H1 (cell line): ENCODE measurements around the gene BPIFB3. TPM values are rescaled to one million over a fixed set of nuclear protein-coding genes. Genes with fewer than 3 reads are reported as not detected.

ENCODE experiments used
- CTCF ChIA-PET: fragments of 300-600 bp; sonication (Branson Sonifier 250); formaldehyde crosslinking; loops from one replicate; lab custom pipeline; 2021; ENCODE audit not compliant: partially characterized antibody; lab: Charles Lee
- POLR2A ChIA-PET: fragments of 300-600 bp; sonication (Branson Sonifier 250); formaldehyde crosslinking; loops from one replicate; lab custom pipeline; 2021; ENCODE audit warnings: inconsistent platforms; ENCODE audit not compliant: partially characterized antibody; lab: Charles Lee
- DNase-seq, 2 experiments: peaks; one replicate each; pipeline versions ENCODE4 v3.0.0 to v3.0.0-alpha.2; 2010 to 2022; ENCODE audit warnings: low spot score in 2 of 2, low read depth in 1 of 2, mixed read lengths in 1 of 2
- FAIRE-seq: peaks from 2 replicates; lab custom pipeline; 2011; peaks lifted over from hg19 to GRCh38; lab: Jason Lieb, UNC
- H2AFZ ChIP-seq: 2 replicates; pipeline ENCODE4 v1.8.1; 2012; ENCODE audit warnings: low read length, inconsistent platforms
- H2AK5ac ChIP-seq: 2 replicates; pipeline ENCODE4 v1.6.1; 2013; ENCODE audit warnings: low read depth, low read length
- H2BK120ac ChIP-seq: replicated peaks from 2 replicates; pipeline ENCODE3; 2013; ENCODE audit warnings: low read depth, low read length, inconsistent platforms
- H2BK12ac ChIP-seq: 2 replicates; pipeline ENCODE4 v1.6.1; 2013; ENCODE audit warnings: low read depth, low read length
- H2BK15ac ChIP-seq: 2 replicates; pipeline ENCODE4 v1.6.1; 2013; ENCODE audit warnings: low read length
- H2BK20ac ChIP-seq: 2 replicates; pipeline ENCODE4 v1.6.1; 2013; ENCODE audit warnings: low read length
- H2BK5ac ChIP-seq: 2 replicates; pipeline ENCODE4 v1.6.1; 2013; ENCODE audit warnings: low read depth, low read length
- H3K14ac ChIP-seq: 2 replicates; pipeline ENCODE4 v1.6.1; 2013; ENCODE audit warnings: inconsistent platforms; ENCODE audit not compliant: insufficient read length
- H3K18ac ChIP-seq: 2 replicates; pipeline ENCODE4 v1.6.1; 2013; ENCODE audit warnings: low read length; ENCODE audit errors: extremely low read depth
- H3K23ac ChIP-seq: 2 replicates; pipeline ENCODE4 v1.6.1; 2013; ENCODE audit warnings: inconsistent platforms; ENCODE audit not compliant: insufficient read length
- H3K23me2 ChIP-seq: 2 replicates; pipeline ENCODE4 v1.6.1; 2013; ENCODE audit warnings: low read depth, low read length
- H3K27ac ChIP-seq: 2 replicates; pipeline ENCODE4 v1.6.1; 2011; ENCODE audit warnings: low read depth, low read length, inconsistent platforms
- H3K27me3 ChIP-seq, 4 experiments: replicated peaks in 1 of 4; 1 replicate in 1 of 4; 2 replicates in 3 of 4; pipeline versions ENCODE4 v1.6.1 to v1.8.1; 2011 to 2013; ENCODE audit warnings: low read length in 3 of 4, mild to moderate bottlenecking in 3 of 4, inconsistent platforms in 2 of 4, mixed read lengths in 2 of 4, moderate library complexity in 1 of 4; ENCODE audit not compliant: control insufficient read depth in 3 of 4, insufficient read depth in 3 of 4; ENCODE audit errors: extremely low read depth in 1 of 4
- H3K36me3 ChIP-seq, 4 experiments: 2 replicates each; pipeline versions ENCODE4 v1.6.1 to v1.8.1; 2011 to 2013; ENCODE audit warnings: mild to moderate bottlenecking in 4 of 4, low read length in 3 of 4, moderate library complexity in 2 of 4, control low read depth in 1 of 4, inconsistent platforms in 1 of 4; ENCODE audit not compliant: insufficient read depth in 4 of 4, control insufficient read depth in 2 of 4
- H3K4ac ChIP-seq: replicated peaks from 2 replicates; pipeline ENCODE3; 2013; ENCODE audit warnings: low read length, low read depth, mixed read lengths, inconsistent platforms; ENCODE audit not compliant: insufficient read length
- H3K4me1 ChIP-seq, 4 experiments: replicated peaks in 1 of 4; 1 replicate in 1 of 4; 2 replicates in 3 of 4; pipeline versions ENCODE4 v1.6.1 to v1.8.1; 2011 to 2013; ENCODE audit warnings: low read length in 3 of 4, inconsistent platforms in 2 of 4, mixed read lengths in 1 of 4; ENCODE audit not compliant: insufficient read depth in 4 of 4, control insufficient read depth in 3 of 4
- H3K4me2 ChIP-seq, 2 experiments: 2 replicates each; pipeline versions ENCODE4 v1.6.1 to v1.8.1; 2011 to 2013; ENCODE audit warnings: low read depth in 2 of 2, low read length in 2 of 2, control low read depth in 1 of 2, inconsistent platforms in 1 of 2, mild to moderate bottlenecking in 1 of 2; ENCODE audit not compliant: insufficient read depth in 1 of 2
- H3K4me3 ChIP-seq, 4 experiments: fragments of 200-600, 300-600 bp in 1 of 4; sonication (generic), shearing (Covaris generic), sonication (Bioruptor Twin) in 1 of 4; 2 replicates each; pipeline versions ENCODE4 v1.5.1 to v1.8.1; 2011 to 2016; ENCODE audit warnings: low read length in 4 of 4, low read depth in 3 of 4, control low read depth in 2 of 4, inconsistent platforms in 2 of 4, mild to moderate bottlenecking in 2 of 4, mixed read lengths in 1 of 4, moderate library complexity in 1 of 4; ENCODE audit not compliant: insufficient read depth in 2 of 4; ENCODE audit errors: extremely low read depth in 1 of 4
- H3K56ac ChIP-seq: replicated peaks from 2 replicates; pipeline ENCODE3; 2013; ENCODE audit warnings: low read depth, mild to moderate bottlenecking, mixed read lengths, low read length, inconsistent platforms; ENCODE audit not compliant: insufficient read length
- H3K79me1 ChIP-seq: 2 replicates; pipeline ENCODE4 v1.6.1; 2013; ENCODE audit warnings: low read depth, low read length, control low read depth
- H3K79me2 ChIP-seq, 2 experiments: 2 replicates each; pipeline versions ENCODE4 v1.6.1 to v1.8.1; 2012 to 2013; ENCODE audit warnings: low read length in 2 of 2, mild to moderate bottlenecking in 2 of 2, inconsistent platforms in 1 of 2; ENCODE audit not compliant: insufficient read depth in 2 of 2, control insufficient read depth in 1 of 2
- H3K9ac ChIP-seq, 4 experiments: replicated peaks in 1 of 4; 1 replicate in 1 of 4; 2 replicates in 3 of 4; pipeline versions ENCODE4 v1.6.1 to v1.8.1; 2011 to 2013; ENCODE audit warnings: low read depth in 3 of 4, low read length in 3 of 4, control low read depth in 2 of 4, mild to moderate bottlenecking in 2 of 4, moderate library complexity in 2 of 4, inconsistent platforms in 1 of 4; ENCODE audit errors: extremely low read depth in 1 of 4
- H3K9me3 ChIP-seq, 2 experiments: 2 replicates each; pipeline versions ENCODE4 v1.6.1 to v1.8.1; 2012 to 2013; ENCODE audit warnings: mild to moderate bottlenecking in 2 of 2, moderate library complexity in 2 of 2, control low read depth in 1 of 2, inconsistent platforms in 1 of 2, low read depth in 1 of 2, low read length in 1 of 2, mixed read lengths in 1 of 2; ENCODE audit not compliant: insufficient read depth in 2 of 2
- H4K20me1 ChIP-seq, 2 experiments: replicated peaks in 1 of 2; 2 replicates each; pipeline versions ENCODE3 to v1.8.1; 2011 to 2013; ENCODE audit warnings: inconsistent platforms in 2 of 2, low read length in 2 of 2, mild to moderate bottlenecking in 1 of 2; ENCODE audit not compliant: insufficient read depth in 2 of 2, control insufficient read depth in 1 of 2
- H4K5ac ChIP-seq: 2 replicates; pipeline ENCODE4 v1.6.1; 2013; ENCODE audit warnings: low read length, low read depth, mixed read lengths, inconsistent platforms; ENCODE audit not compliant: insufficient read length
- H4K8ac ChIP-seq: 2 replicates; pipeline ENCODE4 v1.8.0; 2013; ENCODE audit warnings: mild to moderate bottlenecking, moderate library complexity, low read length, inconsistent platforms; ENCODE audit not compliant: insufficient read depth; ENCODE audit errors: extremely low read depth
- H4K91ac ChIP-seq: replicated peaks from 2 replicates; pipeline ENCODE3; 2013; ENCODE audit warnings: low read length, mixed read lengths, inconsistent platforms; ENCODE audit not compliant: insufficient read length
- EP300 ChIP-seq, 2 experiments: IDR thresholded peaks; 1 replicate in 1 of 2; 2 replicates in 1 of 2; pipeline ENCODE4 v1.6.1; 2011 to 2012; ENCODE audit warnings: low read depth in 2 of 2, low read length in 2 of 2, mild to moderate bottlenecking in 2 of 2, borderline replicate concordance in 1 of 2, inconsistent platforms in 1 of 2, moderate library complexity in 1 of 2
- NANOG ChIP-seq: IDR thresholded peaks from 2 replicates; pipeline ENCODE4 v1.6.1; 2011; ENCODE audit warnings: low read length, low read depth, mild to moderate bottlenecking, inconsistent platforms; ENCODE audit not compliant: insufficient read depth, poor library complexity, severe bottlenecking
- RFX5 ChIP-seq: IDR thresholded peaks from 2 replicates; pipeline ENCODE4 v1.6.1; 2011; ENCODE audit warnings: low read depth, low read length, improper control_type of control experiment, borderline replicate concordance
- RXRA ChIP-seq: IDR thresholded peaks from 2 replicates; pipeline ENCODE4 v1.6.1; 2011; ENCODE audit warnings: low read depth, mild to moderate bottlenecking, low read length, moderate library complexity; ENCODE audit not compliant: insufficient read depth
- SUZ12 ChIP-seq: fragments of 200-600 bp; sonication (generic); IDR thresholded peaks from 2 replicates; pipeline ENCODE4 v1.6.1; 2012; ENCODE audit warnings: mild to moderate bottlenecking, inconsistent platforms, low read length, moderate library complexity, mixed read lengths
- WGBS, 2 experiments: shearing (Covaris generic) in 1 of 2; methylation state at CpG; one replicate each; pipeline versions ENCODE4 v1.1.6 to v1.1.7; 2013 to 2015; ENCODE audit warnings: low lambda C conversion rate in 2 of 2, mixed read lengths in 2 of 2, inconsistent platforms in 1 of 2, low coverage in 1 of 2, missing lambda C conversion rate in 1 of 2; ENCODE audit not compliant: insufficient replicate concordance in 2 of 2, insufficient coverage in 1 of 2, insufficient read length in 1 of 2; ENCODE audit errors: extremely low coverage in 1 of 2, missing lambda C conversion rate in 1 of 2; 5-methylcytosine and 5-hydroxymethylcytosine counted together
- polyA plus RNA-seq, 7 experiments: library from polyadenylated mRNA; depleted of rRNA in 3 of 7; stranded (reverse) in 5 of 7; unstranded in 2 of 7; fragments of >200 nt in 5 of 7; fragments of 200-250 nt in 2 of 7; gene quantifications; 1 replicate in 5 of 7; 2 replicates in 1 of 7; 4 replicates in 1 of 7; pipeline versions ENCODE4 v1.2.1 to v1.2.3, GENCODE V29; 2011 to 2013; ENCODE audit warnings: missing spikeins in 2 of 7, mixed read lengths in 2 of 7
- total RNA-seq: library from RNA; stranded (reverse); fragmentation: NEBNext Ultra II Directional; extraction: Animal tissue kit (Norgen Biotek cat#: 25700); gene quantifications from 2 replicates; pipeline ENCODE4 v1.2.1, GENCODE V29; 2021

Gene BPIFB3
- total and polyA plus RNA-seq, 2 of the 8 experiments (the other 6 are each of a cell fraction or from before 2014, with no cell fraction given) = not detected

DNA sequence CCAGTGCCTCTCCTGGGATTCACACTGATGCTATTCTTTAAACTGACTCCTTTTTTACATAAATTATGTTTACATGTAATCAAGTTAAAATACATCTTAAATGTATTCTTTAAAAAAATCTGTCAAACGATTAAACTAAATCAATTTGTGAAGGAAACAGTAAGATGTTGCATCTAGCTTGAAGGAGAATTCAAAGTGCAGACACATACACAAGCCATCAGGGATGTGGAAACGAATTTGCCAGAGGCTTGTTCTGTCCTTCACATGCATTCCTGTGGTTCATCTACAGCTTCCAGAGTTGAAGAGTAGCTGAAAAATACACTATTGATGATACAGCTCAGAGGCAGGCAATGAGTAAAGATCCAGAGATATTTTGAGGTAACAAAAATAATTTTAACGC lies 7.3 kb upstream of the BPIFB3 start:
- Histone ChIP-seq H3K4me2 (no peak overlapping the region), H2BK5ac (no peak overlapping the region), H4K91ac (no peak overlapping the region), H2BK15ac (no peak overlapping the region), H3K79me2 (no peaks in the 10 kb centered on the region), H3K27ac (no peak overlapping the region), H2BK120ac (no peak overlapping the region), H4K20me1 (no peaks in the 10 kb centered on the region), H3K79me1 (no peaks in the 10 kb centered on the region), H2BK12ac (no peak overlapping the region), H3K4me3 (no peak overlapping the region), H3K36me3 (no peaks in the 10 kb centered on the region), H2BK20ac (no peak overlapping the region), H3K23ac (no peak overlapping the region), H3K18ac (no peak overlapping the region), H4K8ac (no peak overlapping the region), H3K27me3 (no peaks in the 10 kb centered on the region), H3K4me1 (no peaks in the 10 kb centered on the region), H3K14ac (no peak overlapping the region), H3K9me3 (peaks cover 3 to 15% of the 10 kb centered on the region in 2 experiments; a peak in 2 of 4 replicates), H2AFZ (no peak overlapping the region), H3K23me2 (no peaks in the 10 kb centered on the region), H4K5ac (no peak overlapping the region), H3K4ac (no peak overlapping the region), H3K56ac (no peak overlapping the region), H3K9ac (no peak overlapping the region), H2AK5ac (no peak overlapping the region)
- TF ChIP-seq NANOG (no peak), RFX5 (no peak), EP300 (IDR thresholded peaks at IDR 0.05; ENCODE audit: borderline replicate concordance in 1 of 2, low read depth in 2 of 2, low read length in 2 of 2) (no peak), RXRA (no peak), SUZ12 (no peak)
- ChIA-PET CTCF (interaction anchor here (0.7 kb wide), 1 partner anchor 9 kb away, joined by 3 read pairs; no protein-coding TSS in a partner anchor), POLR2A (no interaction called here)
- 82% methylated on average over 3 of the region's 3 CpGs; no CpG with 5 or more reads in 1 of the 2 experiments for WGBS, 2 experiments
- no peak for FAIRE-seq
- DNase-seq = no peak
